ENCODE measurements around the gene BTRC.
"Not testable (repeated sequence)": the region's sequence is repeated elsewhere in the genome, so short reads cannot be mapped to it uniquely, and the experiment has no call there.

Gene BTRC

GRCh38 chr10:101322266-101323108 is 31.5 kb upstream of the BTRC start:
- Histone ChIP-seq H3K4me2 (no peak overlapping the region), H3K4me1 (no peaks in the 10 kb centered on the region), H3K4me3 (no peak overlapping the region), H3K9me3 (replicated peaks in 1 of 11) (peaks cover 8 to 16% (median 15%) of the 10 kb centered on the region in 11 experiments), H3K9ac (no peak overlapping the region), H3K27me3 (no peaks in the 10 kb centered on the region), H3K36me3 (0 out of 22 replicates have a peak, but pooled peaks cover 0 to under 1% (median 0%) of the 10 kb centered on the region in 11 experiments), H3K27ac (no peak overlapping the region), H4K20me1 (no peaks in the 10 kb centered on the region)
- TF ChIP-seq Cebpa-rat (IDR thresholded peaks at IDR 0.05) = no peak

- Histone ChIP-seq H3K27me3 (no peaks in the 10 kb centered on the region), H3K9ac (no peak overlapping the region), H3K9me3 (replicated peaks in 1 of 11) (peaks cover 14 to 24% (median 18%) of the 10 kb centered on the region in 11 experiments), H3K4me1 (no peaks in the 10 kb centered on the region), H3K27ac (no peak overlapping the region), H3K36me3 (0 out of 22 replicates have a peak, but pooled peaks cover 0 to 3% (median 0%) of the 10 kb centered on the region in 11 experiments), H3K4me2 (no peak overlapping the region), H4K20me1 (no peaks in the 10 kb centered on the region), H3K4me3 (no peak overlapping the region)
- no peak for TF ChIP-seq Cebpa-rat (IDR thresholded peaks at IDR 0.05)
These were observed 30.5 kb upstream of the BTRC start for GRCh38 chr10:101323495-101323894.

GRCh38 chr10:101327454-101327853 is 26.5 kb upstream of the BTRC start:
- not testable (repeated sequence) for H4K20me1 ChIP-seq, H3K27me3 ChIP-seq, H3K4me1 ChIP-seq

GRCh38 chr10:101329341-101330032 is 24.5 kb upstream of the BTRC start:
- no peaks in the 10 kb centered on the region for H3K27me3 ChIP-seq
- no peak overlapping the region for H3K4me3 ChIP-seq
- H3K9me3 ChIP-seq (replicated peaks in 1 of 11) = peaks cover 14 to 24% (median 18%) of the 10 kb centered on the region in 11 experiments
- no peaks in the 10 kb centered on the region for H3K4me1 ChIP-seq
- H3K4me2 ChIP-seq = no peak overlapping the region
- TF ChIP-seq Cebpa-rat (IDR thresholded peaks at IDR 0.05) = no peak
- H4K20me1 ChIP-seq = no peaks in the 10 kb centered on the region
- H3K9ac ChIP-seq = no peak overlapping the region
- H3K27ac ChIP-seq = no peak overlapping the region
- H3K36me3 ChIP-seq = 0 out of 22 replicates have a peak, but pooled peaks cover 0 to 3% (median 0%) of the 10 kb centered on the region in 11 experiments

More at GRCh38 chr10:101327454-101327853, 26.5 kb upstream of the BTRC start:
- not testable (repeated sequence) for H3K4me2 ChIP-seq, H3K36me3 ChIP-seq, H3K4me3 ChIP-seq, H3K27ac ChIP-seq, H3K9ac ChIP-seq
- peaks cover 14 to 24% (median 18%) of the 10 kb centered on the region in 11 experiments for H3K9me3 ChIP-seq (replicated peaks in 1 of 11)

- Histone ChIP-seq H3K4me1 (no peaks in the 10 kb centered on the region), H3K36me3 (0 out of 22 replicates have a peak, but pooled peaks cover 0 to 3% (median 0%) of the 10 kb centered on the region in 11 experiments), H4K20me1 (no peaks in the 10 kb centered on the region), H3K27ac (no peak overlapping the region), H3K9ac (no peak overlapping the region), H3K27me3 (no peaks in the 10 kb centered on the region), H3K4me2 (no peak overlapping the region), H3K4me3 (no peak overlapping the region), H3K9me3 (replicated peaks in 1 of 11) (peaks cover 14 to 24% (median 18%) of the 10 kb centered on the region in 11 experiments)
- no peak for TF ChIP-seq Cebpa-rat (IDR thresholded peaks at IDR 0.05)
These were observed 23.7 kb upstream of the BTRC start for GRCh38 chr10:101330231-101330630.

- Histone ChIP-seq H3K4me3 (no peak overlapping the region), H3K27ac (no peak overlapping the region), H4K20me1 (no peaks in the 10 kb centered on the region), H3K9ac (no peak overlapping the region), H3K4me2 (no peak overlapping the region), H3K36me3 (0 out of 22 replicates have a peak, but pooled peaks cover 0 to 3% (median 0%) of the 10 kb centered on the region in 11 experiments), H3K27me3 (no peaks in the 10 kb centered on the region), H3K4me1 (no peaks in the 10 kb centered on the region), H3K9me3 (replicated peaks in 1 of 11) (peaks cover 14 to 24% (median 18%) of the 10 kb centered on the region in 11 experiments)
- no peak for TF ChIP-seq Cebpa-rat (IDR thresholded peaks at IDR 0.05)
These were observed 23.2 kb upstream of the BTRC start for GRCh38 chr10:101330631-101331225.

GRCh38 chr10:101331956-101332355 is 22.0 kb upstream of the BTRC start:
- peaks cover 8 to 13% (median 11%) of the 10 kb centered on the region in 11 experiments for H3K9me3 ChIP-seq (replicated peaks in 1 of 11)
- 0 out of 22 replicates have a peak, but pooled peaks cover 0 to 3% (median 0%) of the 10 kb centered on the region in 11 experiments for H3K36me3 ChIP-seq
- H3K4me3 ChIP-seq = no peak overlapping the region
- H3K27me3 ChIP-seq = no peaks in the 10 kb centered on the region
- no peak overlapping the region for H3K9ac ChIP-seq
- no peak for TF ChIP-seq Cebpa-rat (IDR thresholded peaks at IDR 0.05)
- no peaks in the 10 kb centered on the region for H3K4me1 ChIP-seq
- H3K27ac ChIP-seq = no peak overlapping the region
- no peaks in the 10 kb centered on the region for H4K20me1 ChIP-seq
- H3K4me2 ChIP-seq = no peak overlapping the region

GRCh38 chr10:101334259-101334658 is 19.7 kb upstream of the BTRC start:
- H3K27me3 ChIP-seq; H4K20me1 ChIP-seq; H3K4me2 ChIP-seq; H3K9ac ChIP-seq; H3K4me3 ChIP-seq; H3K27ac ChIP-seq; H3K36me3 ChIP-seq; H3K4me1 ChIP-seq; H3K9me3 ChIP-seq (replicated peaks in 1 of 11): not testable (repeated sequence)

GRCh38 chr10:101336382-101336781 is 17.6 kb upstream of the BTRC start:
- H3K36me3 ChIP-seq = no peaks in the 10 kb centered on the region
- no peaks in the 10 kb centered on the region for H3K27me3 ChIP-seq
- no peak overlapping the region for H3K4me2 ChIP-seq
- H3K4me3 ChIP-seq = no peak overlapping the region
- H3K9ac ChIP-seq = no peak overlapping the region
- no peaks in the 10 kb centered on the region for H3K4me1 ChIP-seq
- no peaks in the 10 kb centered on the region for H3K9me3 ChIP-seq (replicated peaks in 1 of 11)
- H3K27ac ChIP-seq = no peak overlapping the region
- no peak for TF ChIP-seq Cebpa-rat (IDR thresholded peaks at IDR 0.05)
- H4K20me1 ChIP-seq = no peaks in the 10 kb centered on the region

Measured in BLaER1 treated with 17β-estradiol and CSF1 and Interleukin-3, amounts not matched to agents 10 nM and 100 nM (cell line).